Panc1 (cell line): ENCODE results near the gene FGD2. TPM values are rescaled to one million over a fixed set of nuclear protein-coding genes. Genes with fewer than 3 reads are reported as not detected.

Experiments used
- ATAC-seq: fragments of 200-7000 bp; cut with Tn5 transposase; 2 replicates; pipeline ENCODE4 v1.9.1; 2020; ENCODE audit warnings: mild to moderate bottlenecking, moderate library complexity
- BruUV-seq: library from RNA; stranded (reverse); fragments of 400-500 nt; replicated peaks from 2 replicates; lab custom pipeline; 2021; lab: Mats Ljungman, UMichigan
- CTCF ChIA-PET: fragments of 300-600 bp; sonication (Branson Sonifier 250); formaldehyde crosslinking; loops from one replicate; lab custom pipeline; 2022; ENCODE audit warnings: antibody characterized with exemption; lab: Charles Lee
- POLR2A ChIA-PET: fragments of 300-600 bp; sonication (Branson Sonifier 250); formaldehyde crosslinking; loops from one replicate; lab custom pipeline; 2022; ENCODE audit warnings: antibody characterized with exemption; lab: Charles Lee
- DNase-seq: peaks from one replicate; pipeline ENCODE4 v3.0.0-alpha.2; 2010; ENCODE audit warnings: low read depth, low spot score
- H3K27ac ChIP-seq: 2 replicates; pipeline ENCODE4 v1.5.1; 2011; ENCODE audit warnings: mild to moderate bottlenecking, low read length, inconsistent platforms
- H3K27me3 ChIP-seq: fragments of 200-500 bp; sonication (Bioruptor generic); 2 replicates; pipeline ENCODE4 v1.6.0; 2014; ENCODE audit warnings: low read length, inconsistent platforms; ENCODE audit not compliant: control insufficient read depth, insufficient read depth
- H3K36me3 ChIP-seq: fragments of 200-500 bp; sonication (Bioruptor generic); 2 replicates; pipeline ENCODE4 v1.5.1; 2014; ENCODE audit warnings: inconsistent platforms, mild to moderate bottlenecking, low read length, moderate library complexity; ENCODE audit not compliant: control insufficient read depth, insufficient read depth
- H3K4me1 ChIP-seq: 2 replicates; pipeline ENCODE4 v1.5.1; 2011; ENCODE audit warnings: inconsistent platforms, mild to moderate bottlenecking, low read length, moderate library complexity; ENCODE audit not compliant: control insufficient read depth, insufficient read depth
- H3K4me3 ChIP-seq, 2 experiments: 2 replicates each; pipeline ENCODE4 v1.5.1; 2011 to 2012; ENCODE audit warnings: low read depth in 2 of 2, low read length in 2 of 2, mild to moderate bottlenecking in 2 of 2, inconsistent platforms in 1 of 2, moderate library complexity in 1 of 2
- H3K9me3 ChIP-seq: fragments of 200-500 bp; sonication (Bioruptor generic); 2 replicates; pipeline ENCODE4 v1.5.1; 2014; ENCODE audit warnings: low read depth, mild to moderate bottlenecking, inconsistent platforms, low read length, moderate library complexity; ENCODE audit not compliant: control insufficient read depth, insufficient read depth
- CTCF ChIP-seq: fragments of 450-650 bp; IDR thresholded peaks from 2 replicates; pipeline ENCODE4 v1.5.1; 2017; ENCODE audit warnings: mild to moderate bottlenecking
- POLR2AphosphoS5 ChIP-seq: IDR thresholded peaks from 2 replicates; pipeline ENCODE4 v1.6.1; 2012; ENCODE audit warnings: mild to moderate bottlenecking, low read depth, low read length, moderate library complexity
- SIN3A ChIP-seq: IDR thresholded peaks from 2 replicates; pipeline ENCODE4 v1.6.1; 2012; ENCODE audit warnings: low read depth, mild to moderate bottlenecking, low read length, moderate library complexity, borderline replicate concordance; ENCODE audit not compliant: insufficient read depth
- TCF7L2 ChIP-seq: IDR thresholded peaks from 2 replicates; pipeline ENCODE4 v1.6.1; 2011; ENCODE audit warnings: mild to moderate bottlenecking, low read depth, low read length, inconsistent platforms
- in situ Hi-C: cut with HindIII; loops from 2 replicates; pipeline ENCODE4 v1.10.0; 2016; ENCODE audit warnings: low sequenced_read_pairs, low pct_unique_long_range_greater_than_20kb
- intact Hi-C: fragments of 100-400 bp; cut with micrococcal nuclease; formaldehyde crosslinking; loops from one replicate; pipeline ENCODE4 v1.10.0; 2022; ENCODE audit not compliant: unreplicated experiment
- total RNA-seq: library from RNA; stranded (reverse); gene quantifications from one replicate; pipeline ENCODE4 v1.2.1, GENCODE V29; 2021; ENCODE audit not compliant: unreplicated experiment
- TF ChIP-seq, protein P1 (sequence below), 2 experiments: IDR thresholded peaks; 2 replicates each; pipeline ENCODE4 v1.6.1; 2011 to 2012; ENCODE audit warnings: low read depth in 2 of 2, control low read depth in 1 of 2, low read length in 1 of 2, mild to moderate bottlenecking in 1 of 2, moderate library complexity in 1 of 2; ENCODE audit not compliant: insufficient read depth in 1 of 2

The FGD2 gene
- total RNA-seq, 1 experiment from 2014 or later: 0.10 TPM

GRCh38 chr6:37020381-37020780 is 14.9 kb downstream of the FGD2 start:
- in situ Hi-C loops: no loop called here
- Histone ChIP-seq H3K9me3 (no peaks in the 10 kb centered on the region), H3K4me1 (peaks cover 25% of the 10 kb centered on the region), H3K27me3 (no peaks in the 10 kb centered on the region), H3K4me3 (no peak overlapping the region), H3K36me3 (no peaks in the 10 kb centered on the region), H3K27ac (no peak overlapping the region)
- TF ChIP-seq TCF7L2 (no peak), CTCF (no peak)
- TF ChIP-seq, protein P1, sequence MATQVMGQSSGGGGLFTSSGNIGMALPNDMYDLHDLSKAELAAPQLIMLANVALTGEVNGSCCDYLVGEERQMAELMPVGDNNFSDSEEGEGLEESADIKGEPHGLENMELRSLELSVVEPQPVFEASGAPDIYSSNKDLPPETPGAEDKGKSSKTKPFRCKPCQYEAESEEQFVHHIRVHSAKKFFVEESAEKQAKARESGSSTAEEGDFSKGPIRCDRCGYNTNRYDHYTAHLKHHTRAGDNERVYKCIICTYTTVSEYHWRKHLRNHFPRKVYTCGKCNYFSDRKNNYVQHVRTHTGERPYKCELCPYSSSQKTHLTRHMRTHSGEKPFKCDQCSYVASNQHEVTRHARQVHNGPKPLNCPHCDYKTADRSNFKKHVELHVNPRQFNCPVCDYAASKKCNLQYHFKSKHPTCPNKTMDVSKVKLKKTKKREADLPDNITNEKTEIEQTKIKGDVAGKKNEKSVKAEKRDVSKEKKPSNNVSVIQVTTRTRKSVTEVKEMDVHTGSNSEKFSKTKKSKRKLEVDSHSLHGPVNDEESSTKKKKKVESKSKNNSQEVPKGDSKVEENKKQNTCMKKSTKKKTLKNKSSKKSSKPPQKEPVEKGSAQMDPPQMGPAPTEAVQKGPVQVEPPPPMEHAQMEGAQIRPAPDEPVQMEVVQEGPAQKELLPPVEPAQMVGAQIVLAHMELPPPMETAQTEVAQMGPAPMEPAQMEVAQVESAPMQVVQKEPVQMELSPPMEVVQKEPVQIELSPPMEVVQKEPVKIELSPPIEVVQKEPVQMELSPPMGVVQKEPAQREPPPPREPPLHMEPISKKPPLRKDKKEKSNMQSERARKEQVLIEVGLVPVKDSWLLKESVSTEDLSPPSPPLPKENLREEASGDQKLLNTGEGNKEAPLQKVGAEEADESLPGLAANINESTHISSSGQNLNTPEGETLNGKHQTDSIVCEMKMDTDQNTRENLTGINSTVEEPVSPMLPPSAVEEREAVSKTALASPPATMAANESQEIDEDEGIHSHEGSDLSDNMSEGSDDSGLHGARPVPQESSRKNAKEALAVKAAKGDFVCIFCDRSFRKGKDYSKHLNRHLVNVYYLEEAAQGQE (IDR thresholded peaks at IDR 0.05; ENCODE audit: insufficient read depth in 1 of 2, low read depth in 2 of 2, low read length in 1 of 2): no peak
- intact Hi-C loops: no loop called here
- ATAC-seq: no peak
- BruUV-seq: no TSS peak
- DNase-seq: no peak
- CTCF ChIA-PET: interaction anchor here (0.6 to 3.8 kb wide), 5 partner anchors 145 to 194 kb away, joined by 4 to 72 read pairs (median 5); no protein-coding TSS in a partner anchor
- POLR2A ChIA-PET: no interaction called here

DNA sequence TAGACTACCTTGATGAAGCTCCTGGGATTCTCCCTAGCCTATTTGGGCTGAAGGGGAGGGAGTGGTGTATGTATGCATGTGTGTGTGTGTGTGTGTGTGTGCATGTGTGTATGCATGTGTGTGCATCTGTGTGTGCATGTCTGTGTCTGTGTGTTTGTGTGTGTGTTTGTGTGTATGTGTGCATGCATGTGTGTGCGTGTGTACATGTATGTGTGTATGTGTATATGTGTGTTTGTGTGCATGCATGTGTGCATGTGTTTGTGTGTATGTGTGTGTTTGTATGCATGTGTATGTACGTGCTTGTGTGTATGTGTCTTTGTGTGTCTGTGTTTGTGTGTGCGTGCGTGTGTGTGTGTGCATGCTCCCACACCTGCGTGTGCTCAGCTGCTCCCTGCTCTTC is 15.4 kb downstream of the FGD2 start:
- Histone ChIP-seq H3K27me3 (no peaks in the 10 kb centered on the region), H3K9me3 (no peaks in the 10 kb centered on the region), H3K27ac (no peak overlapping the region), H3K36me3 (no peaks in the 10 kb centered on the region), H3K4me3 (no peak overlapping the region), H3K4me1 (peaks cover 25% of the 10 kb centered on the region)
- ChIA-PET CTCF (interaction anchor here (0.6 to 3.8 kb wide), 5 partner anchors 150 to 189 kb away, joined by 4 to 72 read pairs (median 5); no protein-coding TSS in a partner anchor), POLR2A (no interaction called here)
- BruUV-seq: no TSS peak
- no peak for DNase-seq
- in situ Hi-C loops (no loop called here), intact Hi-C loops (no loop called here)
- TF ChIP-seq POLR2AphosphoS5 (no peak), SIN3A (no peak), TCF7L2 (no peak), CTCF (no peak)
- TF ChIP-seq, protein P1 (IDR thresholded peaks at IDR 0.05; ENCODE audit: insufficient read depth in 1 of 2, low read depth in 2 of 2, low read length in 1 of 2): no peak
- no peak for ATAC-seq
